Lung (tissue), 12 donors: ENCODE results near the gene INTS11. TPM values are rescaled to one million over a fixed set of nuclear protein-coding genes. Genes with fewer than 3 reads are reported as not detected.

Experiments
- ATAC-seq: fragments of 200-7000 bp; cut with Tn5 transposase; one replicate; pipeline ENCODE4 v1.9.1; 2020; ENCODE audit warnings: moderate number of reproducible peaks; ENCODE audit not compliant: insufficient read depth, low FRiP score
- DNase-seq, 3 donors: peaks; one replicate each; pipeline ENCODE4 v3.0.0-alpha.2; 2013 to 2017
- H3K27ac ChIP-seq, 2 donors: one replicate each; pipeline ENCODE4 v1.5.1; 2013; ENCODE audit warnings: mild to moderate bottlenecking in 2 of 2, moderate library complexity in 2 of 2, control low read depth in 1 of 2, inconsistent platforms in 1 of 2, low read depth in 1 of 2, low read length in 1 of 2
- H3K27me3 ChIP-seq, 3 donors: one replicate each; pipeline ENCODE4 v1.5.1; 2013; ENCODE audit warnings: low read length in 2 of 3; ENCODE audit not compliant: control insufficient read depth in 3 of 3, insufficient read depth in 3 of 3
- H3K36me3 ChIP-seq, 4 donors: one replicate each; pipeline ENCODE4 v1.5.1; 2013; ENCODE audit warnings: low read length in 4 of 4, mild to moderate bottlenecking in 1 of 4, moderate library complexity in 1 of 4; ENCODE audit not compliant: control insufficient read depth in 4 of 4, insufficient read depth in 4 of 4
- H3K4me1 ChIP-seq, 5 donors: one replicate each; pipeline ENCODE4 v1.5.1; 2013; ENCODE audit warnings: low read length in 5 of 5, mild to moderate bottlenecking in 2 of 5, moderate library complexity in 1 of 5; ENCODE audit not compliant: control insufficient read depth in 5 of 5, insufficient read depth in 5 of 5
- H3K4me3 ChIP-seq: one replicate; pipeline ENCODE4 v1.5.1; 2013; ENCODE audit warnings: mild to moderate bottlenecking, control low read depth, moderate library complexity
- H3K9ac ChIP-seq, 2 donors: one replicate each; pipeline ENCODE4 v1.5.1; 2013; ENCODE audit warnings: low read length in 2 of 2, control low read depth in 1 of 2; ENCODE audit not compliant: insufficient read depth in 1 of 2
- H3K9me3 ChIP-seq, 4 donors: one replicate each; pipeline ENCODE4 v1.5.1; 2013; ENCODE audit warnings: low read length in 3 of 4, mild to moderate bottlenecking in 1 of 4, moderate library complexity in 1 of 4; ENCODE audit not compliant: control insufficient read depth in 4 of 4, insufficient read depth in 3 of 4
- WGBS, 2 donors: extraction: QIAGEN DNeasy Blood & Tissue Kit; methylation state at CpG; one replicate each; pipeline ENCODE4 v1.1.7; 2013; 5-methylcytosine and 5-hydroxymethylcytosine counted together
- polyA plus RNA-seq, 2 donors: library from polyadenylated mRNA; stranded (reverse); fragments of 200-250 nt; gene quantifications; one replicate each; pipeline ENCODE4 v1.2.1, GENCODE V29; 2013
- total RNA-seq, 2 donors: library from RNA; depleted of rRNA in 1 of 2; stranded (reverse); fragments of >200 nt in 1 of 2; gene quantifications; one replicate each; pipeline ENCODE4 v1.2.1, GENCODE V29; 2014 to 2021
- TF ChIP-seq, protein P1 (sequence below): IDR thresholded peaks from 2 replicates; pipeline ENCODE4 v1.5.1; 2012; ENCODE audit warnings: mild to moderate bottlenecking; ENCODE audit errors: control extremely low read depth, extremely low read depth
- donor health status: control.
- donor health status: control.
- donor health status: Bipolar disorder and iron deficiency.
- donor health status: healthy.
- donor health status: DM: yes; HTN: yes; CAD: no.

The INTS11 gene
- total and polyA plus RNA-seq, 4 donors = 89.8 to 130 (median 96.7) TPM

GRCh38 chr1:1267488-1268283 is 56.8 kb downstream of the INTS11 start:
- WGBS, 2 donors = 96% methylated on average over 39 of the region's 39 CpGs
- TF ChIP-seq, protein P1, sequence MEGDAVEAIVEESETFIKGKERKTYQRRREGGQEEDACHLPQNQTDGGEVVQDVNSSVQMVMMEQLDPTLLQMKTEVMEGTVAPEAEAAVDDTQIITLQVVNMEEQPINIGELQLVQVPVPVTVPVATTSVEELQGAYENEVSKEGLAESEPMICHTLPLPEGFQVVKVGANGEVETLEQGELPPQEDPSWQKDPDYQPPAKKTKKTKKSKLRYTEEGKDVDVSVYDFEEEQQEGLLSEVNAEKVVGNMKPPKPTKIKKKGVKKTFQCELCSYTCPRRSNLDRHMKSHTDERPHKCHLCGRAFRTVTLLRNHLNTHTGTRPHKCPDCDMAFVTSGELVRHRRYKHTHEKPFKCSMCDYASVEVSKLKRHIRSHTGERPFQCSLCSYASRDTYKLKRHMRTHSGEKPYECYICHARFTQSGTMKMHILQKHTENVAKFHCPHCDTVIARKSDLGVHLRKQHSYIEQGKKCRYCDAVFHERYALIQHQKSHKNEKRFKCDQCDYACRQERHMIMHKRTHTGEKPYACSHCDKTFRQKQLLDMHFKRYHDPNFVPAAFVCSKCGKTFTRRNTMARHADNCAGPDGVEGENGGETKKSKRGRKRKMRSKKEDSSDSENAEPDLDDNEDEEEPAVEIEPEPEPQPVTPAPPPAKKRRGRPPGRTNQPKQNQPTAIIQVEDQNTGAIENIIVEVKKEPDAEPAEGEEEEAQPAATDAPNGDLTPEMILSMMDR = no peak
- Histone ChIP-seq H3K4me1 (peaks cover 11 to 23% (median 15%) of the 10 kb centered on the region in 5 donors), H3K4me3 (no peak overlapping the region), H3K36me3 (peaks cover 2 to 29% (median 9%) of the 10 kb centered on the region in 4 donors), H3K9ac (no peak overlapping the region), H3K27ac (no peak overlapping the region), H3K9me3 (no peaks in the 10 kb centered on the region), H3K27me3 (no peaks in the 10 kb centered on the region)
- DNase-seq (no peak), ATAC-seq (no peak)

- 86 to 90% methylated on average over 10 of the region's 10 CpGs for WGBS, 2 donors
- Histone ChIP-seq H3K4me3 (no peak overlapping the region), H3K9me3 (peaks cover 0 to 4% (median 0%) of the 10 kb centered on the region in 4 donors), H3K27ac (no peak overlapping the region), H3K36me3 (peaks cover 6 to 45% (median 12%) of the 10 kb centered on the region in 4 donors), H3K9ac (no peak overlapping the region), H3K4me1 (peaks cover 0 to 10% (median 0%) of the 10 kb centered on the region in 5 donors), H3K27me3 (no peaks in the 10 kb centered on the region)
- TF ChIP-seq, protein P1 = no peak
- no peak for ATAC-seq
- DNase-seq = no peak
Measured at GRCh38 chr1:1264868-1265272, 59.6 kb downstream of the INTS11 start.

- Histone ChIP-seq H3K4me1 (peaks cover 0 to 12% (median 0%) of the 10 kb centered on the region in 5 donors), H3K27me3 (no peaks in the 10 kb centered on the region), H3K27ac (no peak overlapping the region), H3K36me3 (peaks cover 6 to 51% (median 13%) of the 10 kb centered on the region in 4 donors), H3K9me3 (peaks cover 0 to 5% (median 0%) of the 10 kb centered on the region in 4 donors), H3K4me3 (no peak overlapping the region), H3K9ac (no peak overlapping the region)
- no peak for DNase-seq
- no peak for ATAC-seq
- 88 to 91% methylated on average over 9 of the region's 9 CpGs for WGBS, 2 donors
- TF ChIP-seq, protein P1 = no peak
Measured at GRCh38 chr1:1264026-1264425, 60.4 kb downstream of the INTS11 start.
